H9 (cell line): Measurements from ENCODE around the gene SGO2. TPM values are rescaled to one million over a fixed set of nuclear protein-coding genes. Genes with fewer than 3 reads are reported as not detected.

Source experiments
- DNase-seq: peaks from one replicate; pipeline ENCODE4 v3.0.0-alpha.2; 2017
- H2AFZ ChIP-seq: one replicate; pipeline ENCODE4 v1.6.1; 2013; ENCODE audit warnings: mild to moderate bottlenecking, low read length, control low read depth, moderate library complexity
- H2AK5ac ChIP-seq: 2 replicates; pipeline ENCODE4 v1.6.1; 2013; ENCODE audit warnings: low read length, control low read depth, mixed read lengths; ENCODE audit not compliant: insufficient read length
- H2BK120ac ChIP-seq: one replicate; pipeline ENCODE4 v1.6.1; 2013; ENCODE audit warnings: low read depth, mild to moderate bottlenecking, low read length, control low read depth, inconsistent platforms; ENCODE audit not compliant: poor library complexity, severe bottlenecking
- H2BK12ac ChIP-seq: 2 replicates; pipeline ENCODE4 v1.6.1; 2013; ENCODE audit warnings: low read length, control low read depth, mixed read lengths, low read depth; ENCODE audit not compliant: insufficient read length
- H2BK15ac ChIP-seq: 2 replicates; pipeline ENCODE4 v1.6.1; 2013; ENCODE audit warnings: low read depth, low read length, control low read depth
- H2BK20ac ChIP-seq: one replicate; pipeline ENCODE4 v1.6.1; 2013; ENCODE audit warnings: low read depth, mild to moderate bottlenecking, low read length, control low read depth, inconsistent platforms; ENCODE audit not compliant: poor library complexity, severe bottlenecking
- H2BK5ac ChIP-seq: 2 replicates; pipeline ENCODE4 v1.6.1; 2013; ENCODE audit warnings: low read length, control low read depth, mixed read lengths; ENCODE audit not compliant: insufficient read length
- H3K14ac ChIP-seq: 2 replicates; pipeline ENCODE4 v1.6.1; 2013; ENCODE audit warnings: low read length, control low read depth; ENCODE audit not compliant: insufficient read depth
- H3K18ac ChIP-seq: 2 replicates; pipeline ENCODE4 v1.6.1; 2013; ENCODE audit warnings: low read depth, mild to moderate bottlenecking, mixed read lengths, low read length, control low read depth; ENCODE audit not compliant: insufficient read length
- H3K23ac ChIP-seq: 2 replicates; pipeline ENCODE4 v1.6.1; 2013; ENCODE audit warnings: low read length, control low read depth, mixed read lengths, low read depth; ENCODE audit not compliant: insufficient read length
- H3K23me2 ChIP-seq: 2 replicates; pipeline ENCODE4 v1.6.1; 2013; ENCODE audit warnings: low read depth, mild to moderate bottlenecking, mixed read lengths, low read length, control low read depth; ENCODE audit not compliant: insufficient read length, poor library complexity, severe bottlenecking
- H3K27ac ChIP-seq: 2 replicates; pipeline ENCODE4 v1.5.1; 2013; ENCODE audit warnings: low read length, control low read depth, mixed read lengths, low read depth; ENCODE audit not compliant: insufficient read length
- H3K27me3 ChIP-seq: 2 replicates; pipeline ENCODE4 v1.6.1; 2013; ENCODE audit warnings: low read length, control low read depth, inconsistent platforms; ENCODE audit not compliant: insufficient read depth
- H3K4ac ChIP-seq: 2 replicates; pipeline ENCODE4 v1.6.1; 2013; ENCODE audit warnings: low read depth, mild to moderate bottlenecking, control low read depth, inconsistent platforms, low read length, moderate library complexity
- H3K4me1 ChIP-seq: 2 replicates; pipeline ENCODE4 v1.6.1; 2013; ENCODE audit warnings: low read length, control low read depth, inconsistent platforms; ENCODE audit not compliant: insufficient read depth
- H3K4me2 ChIP-seq: 2 replicates; pipeline ENCODE4 v1.6.1; 2013; ENCODE audit warnings: low read length, control low read depth, mixed read lengths; ENCODE audit not compliant: insufficient read length, insufficient read depth
- H3K56ac ChIP-seq: 2 replicates; pipeline ENCODE4 v1.6.1; 2013; ENCODE audit warnings: low read depth, mild to moderate bottlenecking, mixed read lengths, low read length, control low read depth; ENCODE audit not compliant: insufficient read length
- H3K79me1 ChIP-seq: 2 replicates; pipeline ENCODE4 v1.6.1; 2013; ENCODE audit warnings: low read depth, mild to moderate bottlenecking, moderate library complexity, low read length, control low read depth, inconsistent platforms; ENCODE audit not compliant: insufficient read depth, poor library complexity, severe bottlenecking
- H3K79me2 ChIP-seq: 2 replicates; pipeline ENCODE4 v1.6.1; 2013; ENCODE audit warnings: low read length, control low read depth, inconsistent platforms; ENCODE audit not compliant: insufficient read depth
- H3K9ac ChIP-seq: 2 replicates; pipeline ENCODE4 v1.6.1; 2013; ENCODE audit warnings: low read length, control low read depth, mixed read lengths; ENCODE audit not compliant: insufficient read length; ENCODE audit errors: extremely low read depth
- H3K9me3 ChIP-seq: one replicate; pipeline ENCODE4 v1.6.1; 2013; ENCODE audit warnings: low read depth, low read length, inconsistent platforms; ENCODE audit not compliant: control insufficient read depth
- H3T11ph ChIP-seq: one replicate; pipeline ENCODE4 v1.6.1; 2013; ENCODE audit warnings: mild to moderate bottlenecking, low read length, control low read depth, inconsistent platforms
- H4K20me1 ChIP-seq: one replicate; pipeline ENCODE4 v1.6.1; 2013; ENCODE audit not compliant: control insufficient read depth, insufficient read length, insufficient read depth
- H4K5ac ChIP-seq: 2 replicates; pipeline ENCODE4 v1.6.1; 2013; ENCODE audit warnings: low read depth, mild to moderate bottlenecking, mixed read lengths, low read length, control low read depth; ENCODE audit not compliant: insufficient read length
- H4K8ac ChIP-seq: replicated peaks from 2 replicates; pipeline ENCODE4 v1.6.1; 2013; ENCODE audit warnings: low read length, control low read depth, mixed read lengths, low read depth; ENCODE audit not compliant: insufficient read length
- H4K91ac ChIP-seq: 2 replicates; pipeline ENCODE4 v1.6.1; 2013; ENCODE audit warnings: low read depth, mild to moderate bottlenecking, moderate library complexity, mixed read lengths, low read length, control low read depth; ENCODE audit not compliant: insufficient read length
- H3K27ac Mint-ChIP-seq, 3 experiments: 2 replicates in 2 of 3; 3 replicates in 1 of 3; pipeline ENCODE4 v1.8.0; 2020 to 2021; ENCODE audit warnings: mixed read lengths in 3 of 3, mild to moderate bottlenecking in 1 of 3, moderate library complexity in 1 of 3
- H3K27me3 Mint-ChIP-seq: 2 replicates; pipeline ENCODE4 v1.8.0; 2021; ENCODE audit warnings: low read depth, mild to moderate bottlenecking, moderate library complexity, mixed read lengths
- H3K36me3 Mint-ChIP-seq, 3 experiments: 2 replicates in 2 of 3; 3 replicates in 1 of 3; pipeline ENCODE4 v1.8.0; 2020 to 2021; ENCODE audit warnings: low read depth in 3 of 3, mixed read lengths in 3 of 3; ENCODE audit not compliant: insufficient read depth in 1 of 3
- H3K4me1 Mint-ChIP-seq, 2 experiments: 2 replicates each; pipeline ENCODE4 v1.8.0; 2020; ENCODE audit warnings: mixed read lengths in 2 of 2
- H3K4me3 Mint-ChIP-seq, 2 experiments: 2 replicates in 1 of 2; 3 replicates in 1 of 2; pipeline ENCODE4 v1.8.0; 2020 to 2021; ENCODE audit warnings: mild to moderate bottlenecking in 2 of 2, mixed read lengths in 2 of 2, moderate library complexity in 1 of 2
- H3K9me3 Mint-ChIP-seq, 2 experiments: 2 replicates in 1 of 2; 3 replicates in 1 of 2; pipeline ENCODE4 v1.8.0; 2020; ENCODE audit warnings: mild to moderate bottlenecking in 2 of 2, mixed read lengths in 2 of 2, moderate library complexity in 1 of 2
- WGBS: extraction: QIAGEN DNeasy Blood & Tissue Kit; methylation state at CpG from one replicate; pipeline ENCODE4 v1.1.7; 2013; ENCODE audit warnings: missing lambda C conversion rate, low lambda C conversion rate, mixed read lengths; ENCODE audit not compliant: insufficient read length; ENCODE audit errors: extremely low coverage; 5-methylcytosine and 5-hydroxymethylcytosine counted together
- long read RNA-seq: library from polyadenylated mRNA; unstranded; transcript quantifications from one replicate; pipeline ENCODE4 v2.0.0, GENCODE V29; 2020
- total RNA-seq: library from RNA; stranded (reverse); gene quantifications from 2 replicates; pipeline ENCODE4 v1.2.1, GENCODE V29; 2021
- TF ChIP-seq, protein P1 (sequence below): fragments of 200-600 bp; sonication (generic); conservative IDR thresholded peaks from 3 replicates; pipeline ENCODE4 v1.8.0; 2021; ENCODE audit warnings: antibody characterized with exemption, mild to moderate bottlenecking

SGO2 gene, protein sequence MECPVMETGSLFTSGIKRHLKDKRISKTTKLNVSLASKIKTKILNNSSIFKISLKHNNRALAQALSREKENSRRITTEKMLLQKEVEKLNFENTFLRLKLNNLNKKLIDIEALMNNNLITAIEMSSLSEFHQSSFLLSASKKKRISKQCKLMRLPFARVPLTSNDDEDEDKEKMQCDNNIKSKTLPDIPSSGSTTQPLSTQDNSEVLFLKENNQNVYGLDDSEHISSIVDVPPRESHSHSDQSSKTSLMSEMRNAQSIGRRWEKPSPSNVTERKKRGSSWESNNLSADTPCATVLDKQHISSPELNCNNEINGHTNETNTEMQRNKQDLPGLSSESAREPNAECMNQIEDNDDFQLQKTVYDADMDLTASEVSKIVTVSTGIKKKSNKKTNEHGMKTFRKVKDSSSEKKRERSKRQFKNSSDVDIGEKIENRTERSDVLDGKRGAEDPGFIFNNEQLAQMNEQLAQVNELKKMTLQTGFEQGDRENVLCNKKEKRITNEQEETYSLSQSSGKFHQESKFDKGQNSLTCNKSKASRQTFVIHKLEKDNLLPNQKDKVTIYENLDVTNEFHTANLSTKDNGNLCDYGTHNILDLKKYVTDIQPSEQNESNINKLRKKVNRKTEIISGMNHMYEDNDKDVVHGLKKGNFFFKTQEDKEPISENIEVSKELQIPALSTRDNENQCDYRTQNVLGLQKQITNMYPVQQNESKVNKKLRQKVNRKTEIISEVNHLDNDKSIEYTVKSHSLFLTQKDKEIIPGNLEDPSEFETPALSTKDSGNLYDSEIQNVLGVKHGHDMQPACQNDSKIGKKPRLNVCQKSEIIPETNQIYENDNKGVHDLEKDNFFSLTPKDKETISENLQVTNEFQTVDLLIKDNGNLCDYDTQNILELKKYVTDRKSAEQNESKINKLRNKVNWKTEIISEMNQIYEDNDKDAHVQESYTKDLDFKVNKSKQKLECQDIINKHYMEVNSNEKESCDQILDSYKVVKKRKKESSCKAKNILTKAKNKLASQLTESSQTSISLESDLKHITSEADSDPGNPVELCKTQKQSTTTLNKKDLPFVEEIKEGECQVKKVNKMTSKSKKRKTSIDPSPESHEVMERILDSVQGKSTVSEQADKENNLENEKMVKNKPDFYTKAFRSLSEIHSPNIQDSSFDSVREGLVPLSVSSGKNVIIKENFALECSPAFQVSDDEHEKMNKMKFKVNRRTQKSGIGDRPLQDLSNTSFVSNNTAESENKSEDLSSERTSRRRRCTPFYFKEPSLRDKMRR
- 25.6 and 27.0 TPM in 2 replicates for total RNA-seq
- long read RNA-seq, full-length matches to known transcripts, result 5 of 151 reads
- long read RNA-seq, partial matches to known transcripts, result 130 of 151 reads
- long read RNA-seq, other reads (novel, unspliced or antisense), result 16 of 151 reads

DNA sequence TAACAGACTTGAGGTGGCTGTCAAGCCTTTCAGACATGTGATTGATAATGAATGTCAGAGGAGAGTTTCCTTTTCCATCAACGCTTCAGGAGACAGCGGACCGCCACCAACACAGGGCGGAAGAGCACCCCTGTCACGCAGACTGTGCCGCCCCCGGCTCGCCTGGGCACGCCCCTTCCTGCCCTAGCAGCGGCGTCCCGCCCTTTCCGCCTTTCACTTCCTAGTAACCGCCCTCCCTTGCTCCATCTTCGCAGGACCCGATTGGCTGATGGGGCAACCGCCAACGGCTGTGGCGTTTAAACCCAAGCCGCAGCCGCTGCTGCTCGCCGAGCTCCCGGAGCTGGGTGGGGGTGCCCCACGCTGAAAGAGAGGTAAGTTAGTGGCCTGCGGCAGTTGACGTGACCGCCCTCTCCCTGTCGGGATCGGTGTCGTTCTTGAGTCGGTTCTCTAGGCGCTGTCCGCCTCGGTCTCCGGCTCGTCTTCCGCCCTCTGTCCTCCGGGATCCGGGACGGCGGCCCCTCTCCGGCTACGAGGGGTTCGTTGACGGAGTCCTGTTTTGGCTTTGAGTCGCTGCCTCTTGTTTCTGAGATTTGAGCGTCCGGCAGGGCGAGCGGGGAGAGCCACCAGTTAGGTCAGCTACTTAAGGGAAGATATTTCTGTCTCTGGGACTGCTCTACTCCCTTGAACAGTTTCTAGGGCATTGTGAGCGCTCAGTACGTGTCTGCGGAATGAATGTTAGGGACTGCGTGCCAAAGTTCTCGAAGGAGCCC lies at the start of gene SGO2:
Gene SGO2, plus strand, starts transcription at position 326 of the 770 bp plus-strand sequence. CDS start 6,769 bp downstream, outside the sequence.
- no peak within 1 kb of the TSS for H3K18ac ChIP-seq
- H2BK12ac ChIP-seq, result no peak within 1 kb of the TSS
- no peak within 1 kb of the TSS for H2BK5ac ChIP-seq
- no peaks in the 10 kb centered on the region for H3K9me3 ChIP-seq
- no peak within 1 kb of the TSS for H4K91ac ChIP-seq
- no peak within 1 kb of the TSS for H3T11ph ChIP-seq
- TF ChIP-seq, protein P1, sequence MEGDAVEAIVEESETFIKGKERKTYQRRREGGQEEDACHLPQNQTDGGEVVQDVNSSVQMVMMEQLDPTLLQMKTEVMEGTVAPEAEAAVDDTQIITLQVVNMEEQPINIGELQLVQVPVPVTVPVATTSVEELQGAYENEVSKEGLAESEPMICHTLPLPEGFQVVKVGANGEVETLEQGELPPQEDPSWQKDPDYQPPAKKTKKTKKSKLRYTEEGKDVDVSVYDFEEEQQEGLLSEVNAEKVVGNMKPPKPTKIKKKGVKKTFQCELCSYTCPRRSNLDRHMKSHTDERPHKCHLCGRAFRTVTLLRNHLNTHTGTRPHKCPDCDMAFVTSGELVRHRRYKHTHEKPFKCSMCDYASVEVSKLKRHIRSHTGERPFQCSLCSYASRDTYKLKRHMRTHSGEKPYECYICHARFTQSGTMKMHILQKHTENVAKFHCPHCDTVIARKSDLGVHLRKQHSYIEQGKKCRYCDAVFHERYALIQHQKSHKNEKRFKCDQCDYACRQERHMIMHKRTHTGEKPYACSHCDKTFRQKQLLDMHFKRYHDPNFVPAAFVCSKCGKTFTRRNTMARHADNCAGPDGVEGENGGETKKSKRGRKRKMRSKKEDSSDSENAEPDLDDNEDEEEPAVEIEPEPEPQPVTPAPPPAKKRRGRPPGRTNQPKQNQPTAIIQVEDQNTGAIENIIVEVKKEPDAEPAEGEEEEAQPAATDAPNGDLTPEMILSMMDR, result peak; percentile 28; the same call in 1 of the 3 replicates
- Mint-ChIP-seq H3K27me3 (peaks cover 12% of the 10 kb centered on the region), H3K4me1 (peaks cover 15 to 17% of the 10 kb centered on the region in 2 experiments), H3K4me3 (peak within 1 kb of the TSS; percentile 89 to 94), H3K9me3 (no peaks in the 10 kb centered on the region; a peak in 1 of 5 replicates), H3K36me3 (no peaks in the 10 kb centered on the region), H3K27ac (peak within 1 kb of the TSS in 1 of 3 experiments; percentile 80; a peak in 3 of 7 replicates)
- peak within 1 kb of the TSS; percentile 75 for H3K9ac ChIP-seq
- H3K23ac ChIP-seq, result no peak within 1 kb of the TSS
- H3K14ac ChIP-seq, result no peak within 1 kb of the TSS
- no peak within 1 kb of the TSS for H2AK5ac ChIP-seq
- no peak within 1 kb of the TSS for H3K56ac ChIP-seq
- H2BK120ac ChIP-seq, result no peak within 1 kb of the TSS
- H2AFZ ChIP-seq, result no peak within 1 kb of the TSS
- H2BK20ac ChIP-seq, result no peak within 1 kb of the TSS
- peak within 1 kb of the TSS; percentile 90 for H3K4me2 ChIP-seq
- peak; percentile 96 for DNase-seq
- H3K4ac ChIP-seq, result no peak within 1 kb of the TSS
- H2BK15ac ChIP-seq, result no peak within 1 kb of the TSS
- no peak within 1 kb of the TSS for H4K5ac ChIP-seq
- no peaks in the 10 kb centered on the region; the same call in 1 of the 2 replicates for H3K27me3 ChIP-seq
- no peak within 1 kb of the TSS for H4K8ac ChIP-seq
- peaks cover 4% of the 10 kb centered on the region for H3K23me2 ChIP-seq
- no CpG with 5 or more reads among the region's 56 CpGs for WGBS
- H3K4me1 ChIP-seq, result no peaks in the 10 kb centered on the region; the same call in 1 of the 2 replicates
- peaks cover 1% of the 10 kb centered on the region for H3K79me1 ChIP-seq
- no peak within 1 kb of the TSS for H3K27ac ChIP-seq
- H4K20me1 ChIP-seq, result no peaks in the 10 kb centered on the region
- H3K79me2 ChIP-seq, result peaks cover 14% of the 10 kb centered on the region; the same call in 1 of the 2 replicates
